GM12874 (cell line): ENCODE measurements around the gene DDX25.

Source experiments
- TF ChIP-seq, protein P1 (sequence below): IDR thresholded peaks from 2 replicates; pipeline ENCODE4 v1.5.1; 2011; ENCODE audit warnings: low read depth, mild to moderate bottlenecking, control low read depth, low read length, moderate library complexity; ENCODE audit not compliant: insufficient read depth

The DDX25 gene

DNA sequence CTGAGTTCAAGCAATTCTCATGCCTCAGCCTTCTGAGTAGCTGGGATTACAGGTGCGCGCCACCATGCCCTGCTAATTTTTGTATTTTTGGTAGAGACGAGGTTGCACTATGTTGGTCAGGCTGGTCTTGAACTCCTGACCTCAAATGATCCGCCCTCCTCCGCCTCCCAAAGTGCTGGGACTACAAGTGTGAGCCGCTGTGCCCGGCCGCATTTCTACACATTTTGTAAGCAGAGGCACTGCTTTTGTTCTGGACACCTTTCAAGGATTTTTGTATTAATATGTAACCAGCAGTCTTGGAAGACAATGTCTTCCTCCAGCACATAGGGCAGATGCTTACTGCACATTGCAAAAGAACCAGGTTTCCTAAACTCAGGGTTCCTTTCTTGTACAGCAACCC lies 30.2 kb downstream of the DDX25 start:
- TF ChIP-seq, protein P1, sequence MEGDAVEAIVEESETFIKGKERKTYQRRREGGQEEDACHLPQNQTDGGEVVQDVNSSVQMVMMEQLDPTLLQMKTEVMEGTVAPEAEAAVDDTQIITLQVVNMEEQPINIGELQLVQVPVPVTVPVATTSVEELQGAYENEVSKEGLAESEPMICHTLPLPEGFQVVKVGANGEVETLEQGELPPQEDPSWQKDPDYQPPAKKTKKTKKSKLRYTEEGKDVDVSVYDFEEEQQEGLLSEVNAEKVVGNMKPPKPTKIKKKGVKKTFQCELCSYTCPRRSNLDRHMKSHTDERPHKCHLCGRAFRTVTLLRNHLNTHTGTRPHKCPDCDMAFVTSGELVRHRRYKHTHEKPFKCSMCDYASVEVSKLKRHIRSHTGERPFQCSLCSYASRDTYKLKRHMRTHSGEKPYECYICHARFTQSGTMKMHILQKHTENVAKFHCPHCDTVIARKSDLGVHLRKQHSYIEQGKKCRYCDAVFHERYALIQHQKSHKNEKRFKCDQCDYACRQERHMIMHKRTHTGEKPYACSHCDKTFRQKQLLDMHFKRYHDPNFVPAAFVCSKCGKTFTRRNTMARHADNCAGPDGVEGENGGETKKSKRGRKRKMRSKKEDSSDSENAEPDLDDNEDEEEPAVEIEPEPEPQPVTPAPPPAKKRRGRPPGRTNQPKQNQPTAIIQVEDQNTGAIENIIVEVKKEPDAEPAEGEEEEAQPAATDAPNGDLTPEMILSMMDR, result no peak

DNA sequence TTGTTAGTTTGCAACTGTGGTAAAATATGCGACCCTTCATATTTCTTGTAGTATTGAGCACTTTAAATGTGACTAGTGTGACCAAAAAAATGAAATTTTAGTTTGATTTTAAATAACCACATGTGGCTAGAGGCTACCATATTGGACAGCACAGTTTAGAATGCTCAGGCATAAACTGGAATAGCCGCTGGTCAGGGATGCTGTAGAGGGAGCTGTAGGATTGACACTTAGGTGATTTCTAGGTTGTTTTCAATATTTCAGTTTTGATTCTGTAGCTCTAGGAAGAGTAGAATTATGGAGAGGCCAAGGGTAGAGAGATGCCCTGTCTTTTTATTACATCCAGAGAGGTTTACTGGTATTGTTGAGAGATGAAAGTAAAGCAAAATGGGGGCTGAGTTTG lies 30.7 kb downstream of the DDX25 start:
- TF ChIP-seq, protein P1, result no peak

DNA sequence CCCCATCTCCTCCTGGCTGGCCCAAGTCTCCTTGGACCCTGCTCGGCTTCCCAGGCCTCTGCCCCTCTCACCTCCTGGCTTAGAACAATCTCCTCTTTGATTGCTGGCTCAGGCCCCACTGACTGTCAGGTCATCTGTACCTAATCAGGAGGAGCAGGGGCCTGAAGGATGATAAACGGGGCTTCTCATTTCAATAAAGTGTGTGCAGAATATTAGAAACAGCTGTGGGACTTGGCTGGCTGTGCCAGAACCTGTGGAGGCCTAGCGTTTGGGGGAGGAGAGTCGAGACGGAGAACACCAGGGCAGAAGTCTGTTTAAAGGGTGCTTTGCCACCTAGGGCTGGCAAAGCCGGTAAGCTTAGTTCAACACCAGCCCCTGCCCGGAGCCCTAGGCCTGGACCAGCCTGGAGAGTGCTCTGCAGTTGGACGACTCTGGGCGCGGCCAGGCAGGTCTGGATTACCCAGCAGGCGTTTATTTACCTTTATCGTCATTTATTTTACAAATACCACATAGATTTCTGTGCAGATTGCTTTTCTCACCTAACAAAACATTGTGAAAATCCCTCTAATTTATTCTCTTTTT lies 31.4 kb downstream of the DDX25 start:
- TF ChIP-seq, protein P1, result no peak

DNA sequence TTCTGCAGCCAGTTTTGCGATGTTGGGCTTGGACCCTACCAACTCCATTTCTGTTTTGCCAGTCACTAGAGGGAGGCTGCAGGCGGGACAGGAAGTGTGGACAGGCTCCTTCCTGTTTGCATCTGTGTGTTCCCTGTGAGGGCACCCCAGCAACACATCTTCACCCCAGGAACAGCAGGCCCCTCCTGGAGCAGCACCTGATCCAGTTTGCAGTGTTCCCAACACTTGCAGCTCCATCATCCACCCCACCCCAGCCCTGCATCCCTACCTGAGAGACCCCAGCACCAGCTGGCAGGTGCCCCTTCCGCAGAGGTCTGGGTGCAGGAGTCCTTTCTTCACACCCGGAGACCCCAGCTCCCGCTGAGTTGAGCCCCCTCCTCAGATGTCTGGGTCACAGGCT lies 34.1 kb downstream of the DDX25 start:
- TF ChIP-seq, protein P1, result no peak

DNA sequence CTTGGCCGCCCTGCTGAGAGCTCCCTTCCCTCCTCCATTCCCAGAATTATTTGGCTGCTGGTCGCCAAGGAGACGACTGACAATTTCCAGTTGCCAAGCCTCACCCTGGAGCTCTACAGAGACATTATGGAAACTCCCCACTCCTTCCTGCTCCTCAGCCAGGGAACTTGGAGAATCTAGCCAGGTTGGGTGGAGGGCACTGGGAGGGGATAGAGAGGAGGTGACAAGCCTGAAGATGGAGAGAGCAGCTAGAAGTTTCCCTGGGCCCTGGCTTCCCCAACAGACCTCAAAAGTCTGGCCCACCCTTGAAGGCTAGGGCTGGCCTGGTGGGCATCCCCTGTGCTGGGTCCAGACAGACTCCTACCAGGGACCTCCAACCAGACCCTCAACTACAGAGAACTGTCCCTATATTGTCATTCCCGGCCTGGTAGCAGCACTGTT lies 34.8 kb downstream of the DDX25 start:
- TF ChIP-seq, protein P1, result no peak

DNA sequence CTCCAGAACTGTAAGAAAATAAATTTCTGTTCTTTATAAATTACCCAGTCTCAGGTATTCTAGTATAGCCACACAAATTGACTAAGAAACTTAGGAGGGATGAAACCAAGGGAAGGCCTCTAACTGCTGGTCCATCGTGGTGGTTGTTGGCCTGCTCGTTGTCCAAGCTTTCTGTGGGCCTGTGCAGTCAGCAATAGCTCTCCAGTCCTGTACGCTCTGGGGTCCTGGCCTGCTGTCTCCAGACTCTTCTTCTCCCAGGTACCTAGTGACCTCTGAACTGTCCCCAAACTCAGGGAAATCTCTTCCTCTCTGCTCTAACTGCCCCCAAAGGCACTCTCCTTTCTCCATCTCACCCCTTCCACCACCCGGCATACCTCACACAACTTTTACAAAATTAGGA lies 35.8 kb downstream of the DDX25 start:
- TF ChIP-seq, protein P1, result no peak

DNA sequence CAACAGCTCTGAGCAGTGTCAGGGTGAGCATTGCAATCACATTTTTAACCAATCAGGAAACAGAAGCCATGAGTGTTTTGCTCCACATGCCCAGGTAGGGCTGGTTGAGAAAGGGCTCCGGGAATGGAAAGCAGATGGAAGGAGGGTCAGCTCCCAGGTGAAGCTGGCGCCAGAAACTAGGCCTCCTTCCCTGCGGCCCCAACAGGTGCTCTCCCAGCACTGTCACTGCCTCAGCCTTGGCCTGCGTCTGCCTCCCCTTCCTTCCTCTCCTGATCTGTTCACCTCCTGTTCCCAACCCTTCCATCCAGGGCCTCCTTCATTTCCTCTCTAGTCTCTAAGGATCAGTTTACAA lies 36.9 kb downstream of the DDX25 start:
- TF ChIP-seq, protein P1, result no peak
